ENCODE measurements around the gene SPATA32. TPM values are rescaled to one million over a fixed set of nuclear protein-coding genes. Genes with fewer than 3 reads are reported as not detected.

Gene SPATA32
- total RNA-seq, 1 donor from 2014 or later: not detected

DNA sequence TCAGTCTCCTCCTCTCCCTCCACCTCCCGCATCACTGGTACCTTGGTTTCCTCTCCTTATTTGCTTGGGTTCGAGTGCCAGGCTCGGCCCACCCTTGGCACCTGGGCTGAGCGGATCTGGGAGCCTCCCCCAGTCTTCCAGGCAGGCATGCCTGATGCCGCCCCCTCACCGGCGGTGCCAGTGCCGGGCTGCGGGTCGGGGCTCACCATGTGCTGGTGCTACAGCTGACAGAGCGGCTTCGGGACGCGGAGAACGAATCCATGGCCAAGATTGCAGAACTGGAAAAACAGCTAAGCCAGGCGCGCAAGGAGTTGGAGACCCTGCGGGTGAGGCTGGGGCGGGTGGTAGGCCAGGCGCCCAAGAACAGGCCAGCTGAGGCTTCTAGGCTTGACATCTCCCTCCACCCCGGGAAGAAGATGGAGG, 21.0 kb downstream of the SPATA32 start:
- H3K4me1 Mint-ChIP-seq: peaks cover 19% of the 10 kb centered on the region
- peak in 1 of 2 experiments; percentile 59 for DNase-seq (ENCODE audit: low spot score in 2 of 2, unreplicated experiment in 2 of 2)
- peaks cover 63% of the 10 kb centered on the region for H3K27me3 Mint-ChIP-seq (ENCODE audit: low read depth)
- no peak overlapping the region for H3K27ac Mint-ChIP-seq
- no peak for TF ChIP-seq CTCF (IDR thresholded peaks at IDR 0.05; ENCODE audit: unreplicated experiment)
- H3K9me3 Mint-ChIP-seq: no peaks in the 10 kb centered on the region
- peak overlapping the region; percentile 75 for H3K4me3 Mint-ChIP-seq
- no peaks in the 10 kb centered on the region for H3K36me3 Mint-ChIP-seq

GRCh38 chr17:45238155-45238774, 23.6 kb downstream of the SPATA32 start:
- H3K4me3 Mint-ChIP-seq: no peak overlapping the region
- no peaks in the 10 kb centered on the region for H3K9me3 Mint-ChIP-seq
- no peaks in the 10 kb centered on the region for H3K36me3 Mint-ChIP-seq
- no peak for DNase-seq (ENCODE audit: low spot score in 2 of 2, unreplicated experiment in 2 of 2)
- peaks cover 79% of the 10 kb centered on the region for H3K27me3 Mint-ChIP-seq (ENCODE audit: low read depth)
- no peak for TF ChIP-seq CTCF (IDR thresholded peaks at IDR 0.05; ENCODE audit: unreplicated experiment)
- no peak overlapping the region for H3K27ac Mint-ChIP-seq
- peaks cover 19% of the 10 kb centered on the region for H3K4me1 Mint-ChIP-seq

GRCh38 chr17:45237686-45238085, 24.2 kb downstream of the SPATA32 start:
- H3K36me3 Mint-ChIP-seq: no peaks in the 10 kb centered on the region
- H3K9me3 Mint-ChIP-seq: no peaks in the 10 kb centered on the region
- H3K4me3 Mint-ChIP-seq: no peak overlapping the region

DNA sequence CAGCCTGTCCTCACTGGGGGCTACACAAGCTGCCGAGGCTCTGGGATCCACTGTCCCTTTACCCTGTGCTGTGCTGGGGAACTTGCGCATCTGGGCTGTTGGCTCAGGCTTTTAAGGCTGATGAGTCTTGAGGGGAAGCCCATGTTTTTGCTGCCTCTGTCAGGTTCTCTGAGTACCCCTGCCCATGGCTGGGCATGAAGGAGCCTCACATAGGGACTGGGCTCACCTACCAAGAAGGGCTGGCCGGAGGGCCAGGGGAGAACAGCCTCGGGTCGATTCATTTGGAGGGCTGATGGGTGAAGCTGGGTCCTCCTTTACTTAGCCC, 25.6 kb downstream of the SPATA32 start:
- Mint-ChIP-seq H3K27me3 (ENCODE audit: low read depth) (peaks cover 74% of the 10 kb centered on the region), H3K4me1 (peaks cover 17% of the 10 kb centered on the region), H3K9me3 (no peaks in the 10 kb centered on the region), H3K4me3 (no peak overlapping the region), H3K36me3 (no peaks in the 10 kb centered on the region), H3K27ac (no peak overlapping the region)
- DNase-seq (ENCODE audit: low spot score in 2 of 2, unreplicated experiment in 2 of 2): no peak
- TF ChIP-seq CTCF (IDR thresholded peaks at IDR 0.05; ENCODE audit: unreplicated experiment): no peak

More at GRCh38 chr17:45237686-45238085, 24.2 kb downstream of the SPATA32 start:
- Mint-ChIP-seq H3K4me1 (peaks cover 19% of the 10 kb centered on the region), H3K27ac (no peak overlapping the region), H3K27me3 (ENCODE audit: low read depth) (peaks cover 78% of the 10 kb centered on the region)
- no peak for DNase-seq (ENCODE audit: low spot score in 2 of 2, unreplicated experiment in 2 of 2)
- no peak for TF ChIP-seq CTCF (IDR thresholded peaks at IDR 0.05; ENCODE audit: unreplicated experiment)

DNA sequence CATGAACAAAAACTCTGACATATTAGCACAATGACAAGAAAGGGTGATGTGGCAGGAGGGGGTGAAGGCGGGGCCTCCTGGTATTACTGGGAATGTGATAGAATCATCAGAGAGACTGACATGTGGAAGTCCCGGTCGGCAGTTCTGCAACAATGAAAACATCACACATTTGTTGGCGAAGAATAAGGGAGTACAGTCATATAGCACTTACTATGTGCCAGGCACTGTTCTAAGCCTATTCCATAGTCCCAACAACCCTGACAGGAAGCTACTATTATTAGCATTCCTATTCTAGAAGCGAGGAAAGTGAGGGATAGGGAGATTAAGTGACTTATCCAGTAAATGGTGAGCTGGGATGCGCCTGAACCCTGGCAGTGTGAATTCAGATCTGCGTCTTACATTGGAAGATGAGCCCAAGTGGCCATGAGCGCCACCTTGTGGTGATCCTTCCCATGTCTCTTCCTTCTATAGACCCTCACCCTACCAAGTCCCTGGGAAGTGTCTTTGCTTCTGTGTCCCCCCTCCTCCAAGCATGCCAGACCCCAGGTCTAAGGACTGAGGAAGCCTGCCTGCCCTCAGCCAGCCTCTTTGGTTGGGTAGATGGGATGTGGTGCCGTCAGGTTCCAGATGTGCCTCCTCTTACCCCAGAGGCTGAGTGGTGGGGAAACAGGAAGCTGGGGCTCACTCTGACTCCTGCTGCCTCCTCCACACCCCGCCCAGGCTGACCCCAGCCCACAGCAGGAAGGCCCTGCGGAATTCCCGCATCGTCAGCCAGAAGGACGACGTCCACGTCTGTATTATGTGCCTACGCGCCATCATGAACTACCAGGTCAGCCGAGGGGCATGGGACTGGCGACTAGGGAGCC, 26.2 kb downstream of the SPATA32 start:
- Mint-ChIP-seq H3K36me3 (no peaks in the 10 kb centered on the region), H3K4me3 (no peak overlapping the region), H3K4me1 (peaks cover 11% of the 10 kb centered on the region), H3K27me3 (ENCODE audit: low read depth) (peaks cover 68% of the 10 kb centered on the region), H3K9me3 (no peaks in the 10 kb centered on the region), H3K27ac (no peak overlapping the region)
- TF ChIP-seq CTCF (IDR thresholded peaks at IDR 0.05; ENCODE audit: unreplicated experiment): peak; percentile 72
- DNase-seq (ENCODE audit: low spot score in 2 of 2, unreplicated experiment in 2 of 2): peak; percentile 53 to 74

Data from mesothelial cell of epicardium (in vitro differentiated cells).